GM23248 (cell line): ENCODE measurements around the gene VTCN1. TPM values are rescaled to one million over a fixed set of nuclear protein-coding genes. Genes with fewer than 3 reads are reported as not detected.
A peak's percentile ranks its signal among the peaks of the same experiment; 100 is the strongest.
"Not testable (repeated sequence)": the region's sequence is repeated elsewhere in the genome, so short reads cannot be mapped to it uniquely, and the experiment has no call there.

Experiments
- DNase-seq: peaks from one replicate; pipeline ENCODE4 v3.0.0-alpha.2; 2015
- H2AFZ ChIP-seq: fragments of 200-600 bp; sonication (generic); 2 replicates; pipeline ENCODE4 v1.6.1; 2016; ENCODE audit warnings: antibody characterized with exemption
- H3F3A ChIP-seq: fragments of 200-600 bp; sonication (generic); 2 replicates; pipeline ENCODE4 v1.6.1; 2016; ENCODE audit warnings: mild to moderate bottlenecking, antibody characterized with exemption, mixed run types; ENCODE audit not compliant: insufficient read depth
- H3K27ac ChIP-seq: fragments of 200-600 bp; sonication (generic); 2 replicates; pipeline ENCODE4 v1.5.1; 2016; ENCODE audit warnings: mild to moderate bottlenecking
- H3K27me3 ChIP-seq: fragments of 200-600 bp; sonication (generic); replicated peaks from 2 replicates; pipeline ENCODE4 v1.6.1; 2016; ENCODE audit warnings: mild to moderate bottlenecking; ENCODE audit not compliant: insufficient read depth
- H3K36me3 ChIP-seq: fragments of 200-600 bp; sonication (generic); 2 replicates; pipeline ENCODE4 v1.6.1; 2016; ENCODE audit warnings: low read depth, mild to moderate bottlenecking
- H3K4me1 ChIP-seq: fragments of 200-600 bp; sonication (generic); 2 replicates; pipeline ENCODE4 v1.6.1; 2016; ENCODE audit warnings: mild to moderate bottlenecking; ENCODE audit not compliant: insufficient read depth
- H3K4me2 ChIP-seq: fragments of 200-600 bp; sonication (generic); one replicate; pipeline ENCODE4 v1.6.1; 2016; ENCODE audit warnings: mild to moderate bottlenecking; ENCODE audit not compliant: unreplicated experiment
- H3K4me3 ChIP-seq: fragments of 200-600 bp; sonication (generic); 2 replicates; pipeline ENCODE4 v1.5.1; 2016; ENCODE audit warnings: mild to moderate bottlenecking
- H3K79me2 ChIP-seq: fragments of 200-600 bp; sonication (generic); 2 replicates; pipeline ENCODE4 v1.6.1; 2016; ENCODE audit warnings: mild to moderate bottlenecking; ENCODE audit not compliant: insufficient read depth
- H3K9ac ChIP-seq: fragments of 200-600 bp; sonication (generic); 2 replicates; pipeline ENCODE4 v1.6.1; 2016; ENCODE audit warnings: mild to moderate bottlenecking
- H3K9me2 ChIP-seq: fragments of 200-600 bp; sonication (generic); 2 replicates; pipeline ENCODE4 v1.6.1; 2016; ENCODE audit warnings: mixed run types, mild to moderate bottlenecking, moderate library complexity; ENCODE audit not compliant: insufficient read depth
- H3K9me3 ChIP-seq: fragments of 200-600 bp; sonication (generic); one replicate; pipeline ENCODE4 v1.6.1; 2017; ENCODE audit warnings: low read depth
- H4K20me1 ChIP-seq: fragments of 200-600 bp; sonication (generic); 2 replicates; pipeline ENCODE4 v1.6.0; 2016; ENCODE audit not compliant: insufficient read depth
- EZH2 ChIP-seq: fragments of 200-600 bp; sonication (generic); IDR thresholded peaks from 2 replicates; pipeline ENCODE4 v1.6.1; 2018; ENCODE audit warnings: antibody characterized with exemption, mild to moderate bottlenecking; ENCODE audit not compliant: insufficient read depth, poor library complexity, severe bottlenecking
- EZH2phosphoT487 ChIP-seq: fragments of 200-600 bp; sonication (generic); IDR thresholded peaks from 2 replicates; pipeline ENCODE4 v1.6.1; 2018; ENCODE audit warnings: antibody characterized with exemption, moderate library complexity, mild to moderate bottlenecking, low read depth; ENCODE audit not compliant: insufficient read depth
- WGBS, 2 experiments: methylation state at CpG; one replicate each; pipeline ENCODE4 v1.1.6; 2015 to 2017; ENCODE audit warnings: low lambda C conversion rate in 2 of 2, low coverage in 1 of 2; ENCODE audit errors: missing lambda C conversion rate in 2 of 2; 5-methylcytosine and 5-hydroxymethylcytosine counted together
- in situ Hi-C: fragments of 300-500 bp; cut with MboI; formaldehyde crosslinking; loops from 2 replicates; pipeline ENCODE4 v1.15.0; 2020
- polyA plus RNA-seq: library from polyadenylated mRNA; unstranded; fragments of >200 nt; fragmentation: Nextera tagmentation; extraction: Ambion mirVana; gene quantifications from 2 replicates; pipeline ENCODE4 v1.2.1, GENCODE V29; 2016
- total RNA-seq: library from RNA; depleted of rRNA; stranded (reverse); fragments of >200 nt; shearing (Covaris generic); gene quantifications from 2 replicates; pipeline ENCODE4 v1.2.3, GENCODE V29; 2014; rRNA removed

VTCN1 gene
- total RNA-seq: not detected in 2 replicates
- not detected in 2 replicates for polyA plus RNA-seq

- H3K4me2 ChIP-seq: no peak within 1 kb of the TSS
- no peak within 1 kb of the TSS for H3K9ac ChIP-seq
- no peak for DNase-seq
- H3K4me3 ChIP-seq: no peak within 1 kb of the TSS
- H3K27me3 ChIP-seq: peaks cover 26% of the 10 kb centered on the region
- H4K20me1 ChIP-seq: no peaks in the 10 kb centered on the region
- H3K4me1 ChIP-seq: no peaks in the 10 kb centered on the region
- no peaks in the 10 kb centered on the region for H3K9me3 ChIP-seq
- TF ChIP-seq EZH2 (no peak), EZH2phosphoT487 (no peak)
- 49 to 57% methylated on average over 8 of the region's 8 CpGs for WGBS, 2 experiments
- H3K79me2 ChIP-seq: no peaks in the 10 kb centered on the region
- no peak within 1 kb of the TSS for H2AFZ ChIP-seq
- no peaks in the 10 kb centered on the region for H3F3A ChIP-seq
- no peaks in the 10 kb centered on the region for H3K9me2 ChIP-seq
- in situ Hi-C loops: no loop called here
- no peak within 1 kb of the TSS for H3K27ac ChIP-seq
- no peaks in the 10 kb centered on the region for H3K36me3 ChIP-seq
Observed at GRCh38 chr1:117210831-117211261, at the start of gene VTCN1. VTCN1 (minus strand) TSS chr1:117210927; CDS start chr1:117210855, 72 bp downstream.

- Histone ChIP-seq H4K20me1 (no peaks in the 10 kb centered on the region), H3K4me2 (no peak overlapping the region), H3K4me1 (no peaks in the 10 kb centered on the region), H3K27ac (no peak overlapping the region), H3K79me2 (no peaks in the 10 kb centered on the region), H3F3A (no peaks in the 10 kb centered on the region), H2AFZ (no peak overlapping the region), H3K4me3 (no peak overlapping the region), H3K9me2 (no peaks in the 10 kb centered on the region), H3K27me3 (peaks cover 8% of the 10 kb centered on the region; the same call in 1 of the 2 replicates), H3K9ac (no peak overlapping the region), H3K9me3 (no peaks in the 10 kb centered on the region), H3K36me3 (no peaks in the 10 kb centered on the region)
- TF ChIP-seq EZH2phosphoT487 (no peak), EZH2 (no peak)
- no peak for DNase-seq
- in situ Hi-C loops: no loop called here
- 36 to 38% methylated on average over 3 of the region's 3 CpGs for WGBS, 2 experiments
Observed at GRCh38 chr1:117258791-117259190, 48.1 kb upstream of the VTCN1 start.

- H3K9me3 ChIP-seq, H3K4me2 ChIP-seq, H3K9me2 ChIP-seq, H2AFZ ChIP-seq, H3K4me1 ChIP-seq, H3K79me2 ChIP-seq, in situ Hi-C loops, H4K20me1 ChIP-seq, H3K36me3 ChIP-seq, DNase-seq, H3K27me3 ChIP-seq, H3F3A ChIP-seq, H3K27ac ChIP-seq, H3K9ac ChIP-seq, H3K4me3 ChIP-seq: not testable (repeated sequence)
Observed at GRCh38 chr1:117258075-117258474, 47.3 kb upstream of the VTCN1 start.

GRCh38 chr1:117257291-117257690, 46.6 kb upstream of the VTCN1 start:
- in situ Hi-C loops: no loop called here
- H3K79me2 ChIP-seq: no peaks in the 10 kb centered on the region
- TF ChIP-seq EZH2: no peak
- no peak for TF ChIP-seq EZH2phosphoT487

GRCh38 chr1:117250061-117250606, 39.4 kb upstream of the VTCN1 start:
- no peaks in the 10 kb centered on the region for H3K36me3 ChIP-seq
- H3K27ac ChIP-seq: no peak overlapping the region
- peaks cover 21% of the 10 kb centered on the region; the same call in 1 of the 2 replicates for H3K27me3 ChIP-seq
- H3K4me3 ChIP-seq: no peak overlapping the region
- no peak overlapping the region for H3K9ac ChIP-seq
- TF ChIP-seq EZH2phosphoT487: no peak
- no peak for TF ChIP-seq EZH2
- in situ Hi-C loops: no loop called here
- H3K9me2 ChIP-seq: no peaks in the 10 kb centered on the region
- DNase-seq: peak; percentile 5
- H3K9me3 ChIP-seq: no peaks in the 10 kb centered on the region
- H4K20me1 ChIP-seq: no peaks in the 10 kb centered on the region
- no peak overlapping the region for H2AFZ ChIP-seq
- H3F3A ChIP-seq: no peaks in the 10 kb centered on the region
- H3K4me1 ChIP-seq: no peaks in the 10 kb centered on the region
- H3K4me2 ChIP-seq: no peak overlapping the region
- no peaks in the 10 kb centered on the region for H3K79me2 ChIP-seq

More at GRCh38 chr1:117257291-117257690, 46.6 kb upstream of the VTCN1 start:
- H3F3A ChIP-seq: no peaks in the 10 kb centered on the region
- H4K20me1 ChIP-seq: no peaks in the 10 kb centered on the region
- no peak for DNase-seq
- H3K9ac ChIP-seq: no peak overlapping the region
- H2AFZ ChIP-seq: no peak overlapping the region
- H3K36me3 ChIP-seq: no peaks in the 10 kb centered on the region
- H3K9me2 ChIP-seq: no peaks in the 10 kb centered on the region
- no peaks in the 10 kb centered on the region for H3K4me1 ChIP-seq
- H3K27me3 ChIP-seq: peaks cover 8% of the 10 kb centered on the region; the same call in 1 of the 2 replicates
- H3K4me2 ChIP-seq: no peak overlapping the region
- H3K9me3 ChIP-seq: no peaks in the 10 kb centered on the region
- H3K27ac ChIP-seq: no peak overlapping the region
- no peak overlapping the region for H3K4me3 ChIP-seq
